ENCODE results near the gene TPBGL. TPM values are rescaled to one million over a fixed set of nuclear protein-coding genes. Genes with fewer than 3 reads are reported as not detected.
A peak's percentile ranks its signal among the peaks of the same experiment; 100 is the strongest.

The TPBGL gene
- total RNA-seq, 1 donor from 2014 or later, result 0.55 TPM

GRCh38 chr11:75208446-75208845, 32.1 kb upstream of the TPBGL start:
- no peak for DNase-seq (ENCODE audit: low read depth)

- DNase-seq (ENCODE audit: low read depth), result no peak
Observed at GRCh38 chr11:75212411-75212810, 28.2 kb upstream of the TPBGL start.

- peak; percentile 59 for DNase-seq (ENCODE audit: low read depth)
Observed at GRCh38 chr11:75214411-75214821, 26.2 kb upstream of the TPBGL start.

- no peak for DNase-seq (ENCODE audit: low read depth)
Observed at GRCh38 chr11:75214843-75215242, 25.7 kb upstream of the TPBGL start.

- DNase-seq (ENCODE audit: low read depth), result no peak
Observed at GRCh38 chr11:75219869-75220268, 20.7 kb upstream of the TPBGL start.

GRCh38 chr11:75223954-75224643, 16.5 kb upstream of the TPBGL start:
- DNase-seq (ENCODE audit: low read depth), result no peak

- no peak for DNase-seq (ENCODE audit: low read depth)
Observed at GRCh38 chr11:75225794-75226193, 14.8 kb upstream of the TPBGL start.

- DNase-seq (ENCODE audit: low read depth), result no peak
Observed at GRCh38 chr11:75229466-75229865, 11.1 kb upstream of the TPBGL start.

GRCh38 chr11:75230621-75231020, 10.0 kb upstream of the TPBGL start:
- DNase-seq (ENCODE audit: low read depth), result no peak

- DNase-seq (ENCODE audit: low read depth), result peak; percentile 76
Observed at GRCh38 chr11:75233754-75234172, 6.8 kb upstream of the TPBGL start.

GRCh38 chr11:75236062-75236461, 4.5 kb upstream of the TPBGL start:
- DNase-seq (ENCODE audit: low read depth), result no peak

- DNase-seq (ENCODE audit: low read depth), result no peak
Observed at GRCh38 chr11:75237050-75237449, 3.5 kb upstream of the TPBGL start.

- DNase-seq (ENCODE audit: low read depth), result no peak
Observed at GRCh38 chr11:75238595-75239440, 1.8 kb upstream of the TPBGL start.

GRCh38 chr11:75239531-75240290, 863 bp upstream of the TPBGL start:
- no peak for DNase-seq (ENCODE audit: low read depth)

GRCh38 chr11:75241036-75241905, 697 bp downstream of the TPBGL start:
- DNase-seq (ENCODE audit: low read depth), result peak; percentile 58

- DNase-seq (ENCODE audit: low read depth), result no peak
Observed at GRCh38 chr11:75241906-75242644, 1.5 kb downstream of the TPBGL start.

GRCh38 chr11:75242722-75243600, 2.4 kb downstream of the TPBGL start:
- DNase-seq (ENCODE audit: low read depth), result no peak

GRCh38 chr11:75244052-75244814, 3.7 kb downstream of the TPBGL start:
- no peak for DNase-seq (ENCODE audit: low read depth)
